K562 (cell line): Measurements from ENCODE around the gene LRRC74B. TPM values are rescaled to one million over a fixed set of nuclear protein-coding genes. Genes with fewer than 3 reads are reported as not detected.
A peak's percentile ranks its signal among the peaks of the same experiment; 100 is the strongest.

Experiments used
- ATAC-seq: fragments of 200-7000 bp; cut with Tn5 transposase; 3 replicates; pipeline ENCODE4 v1.9.1; 2020; ENCODE audit warnings: moderate library complexity
- BruUV-seq: library from RNA; stranded (reverse); fragments of 400-500 nt; replicated peaks from 2 replicates; lab custom pipeline; 2021; lab: Mats Ljungman, UMichigan
- CTCF ChIA-PET: fragments of 300-600 bp; formaldehyde crosslinking; extraction: SDS; loops from one replicate; lab custom pipeline; 2021; ENCODE audit warnings: low intra/inter-chr PET ratio; lab: Yijun Ruan, JAX
- POLR2A ChIA-PET: fragments of 300-600, 350-650 bp; sonication (Branson Sonifier 250); formaldehyde crosslinking; extraction: SDS; loops from one replicate; lab custom pipeline; 2021; ENCODE audit warnings: antibody characterized with exemption, inconsistent platforms; lab: Yijun Ruan, JAX
- DNase-seq, 4 experiments: peaks; one replicate each; pipeline versions ENCODE4 v3.0.0 to v3.0.0-alpha.2; 2011 to 2018; ENCODE audit warnings: low spot score in 3 of 4, mixed read lengths in 3 of 4; ENCODE audit errors: extremely low read depth in 1 of 4
- FAIRE-seq: peaks from 2 replicates; lab custom pipeline; 2011; peaks lifted over from hg19 to GRCh38; lab: Jason Lieb, UNC
- H2AFZ ChIP-seq: 2 replicates; pipeline ENCODE4 v1.6.0; 2011; ENCODE audit warnings: low read depth, low read length, control low read depth, inconsistent platforms
- H3K27ac ChIP-seq: fragments of 200-600 bp; 3 replicates; pipeline ENCODE4 v1.8.0; 2011; ENCODE audit warnings: low read depth, mild to moderate bottlenecking, control low read depth, inconsistent platforms, low read length, moderate library complexity, mixed read lengths; ENCODE audit errors: extremely low read depth
- H3K27me3 ChIP-seq, 2 experiments: fragments of 300-600 bp in 1 of 2; 2 replicates in 1 of 2; 3 replicates in 1 of 2; pipeline versions ENCODE4 v1.6.0 to v1.8.0; 2011; ENCODE audit warnings: inconsistent platforms in 2 of 2, low read length in 2 of 2, mild to moderate bottlenecking in 1 of 2, mixed read lengths in 1 of 2, moderate library complexity in 1 of 2; ENCODE audit not compliant: control insufficient read depth in 2 of 2, insufficient read depth in 2 of 2
- H3K36me3 ChIP-seq: fragments of 300-600 bp; 3 replicates; pipeline ENCODE4 v1.8.0; 2011; ENCODE audit warnings: mild to moderate bottlenecking, low read length, inconsistent platforms; ENCODE audit not compliant: control insufficient read depth, insufficient read depth
- H3K4me1 ChIP-seq, 2 experiments: fragments of 200-600 bp in 1 of 2; replicated peaks in 1 of 2; 2 replicates in 1 of 2; 3 replicates in 1 of 2; pipeline versions ENCODE4 v1.5.1 to v1.8.0; 2011; ENCODE audit warnings: inconsistent platforms in 2 of 2, low read length in 2 of 2, mild to moderate bottlenecking in 1 of 2, mixed read lengths in 1 of 2, moderate library complexity in 1 of 2; ENCODE audit not compliant: control insufficient read depth in 2 of 2, insufficient read depth in 2 of 2
- H3K4me2 ChIP-seq: 2 replicates; pipeline ENCODE4 v1.6.1; 2011; ENCODE audit warnings: low read length, control low read depth, inconsistent platforms, mixed read lengths; ENCODE audit not compliant: insufficient read depth
- H3K4me3 ChIP-seq: fragments of 200-600 bp; sonication (generic), shearing (Covaris generic); 2 replicates; pipeline ENCODE4 v1.5.1; 2016; ENCODE audit warnings: control low read depth, inconsistent platforms
- H3K79me2 ChIP-seq: fragments of 200-600 bp; 3 replicates; pipeline ENCODE4 v1.8.0; 2011; ENCODE audit warnings: low read length, inconsistent platforms; ENCODE audit not compliant: control insufficient read depth, insufficient read depth
- H3K9ac ChIP-seq, 2 experiments: 2 replicates each; pipeline versions ENCODE4 v1.6.0 to v1.6.1; 2011; ENCODE audit warnings: low read depth in 2 of 2, low read length in 2 of 2, control low read depth in 1 of 2, inconsistent platforms in 1 of 2, mild to moderate bottlenecking in 1 of 2, mixed read lengths in 1 of 2; ENCODE audit not compliant: insufficient read depth in 1 of 2
- H3K9me1 ChIP-seq: one replicate; pipeline ENCODE4 v1.6.0; 2011; ENCODE audit warnings: inconsistent platforms, mild to moderate bottlenecking, low read length, moderate library complexity; ENCODE audit not compliant: control insufficient read depth, insufficient read depth
- H3K9me3 ChIP-seq: replicated peaks from 2 replicates; pipeline ENCODE4 v1.5.1; 2011; ENCODE audit warnings: low read depth, low read length, inconsistent platforms; ENCODE audit not compliant: control insufficient read depth, insufficient read depth
- H4K20me1 ChIP-seq: replicated peaks from 2 replicates; pipeline ENCODE4 v1.6.1; 2011; ENCODE audit warnings: low read length, inconsistent platforms, mixed read lengths; ENCODE audit not compliant: control insufficient read depth, insufficient read depth
- KDM5B ChIP-seq: fragments of 200-600 bp; sonication (generic); IDR thresholded peaks from 2 replicates; pipeline ENCODE4 v1.6.1; 2012; ENCODE audit warnings: low read depth, mild to moderate bottlenecking, moderate library complexity, low read length, control low read depth, inconsistent platforms; ENCODE audit not compliant: insufficient replicate concordance
- POLR2G ChIP-seq: fragments of 200-400 bp; formaldehyde crosslinking; IDR thresholded peaks from 2 replicates; pipeline ENCODE4 v1.6.1; 2017; ENCODE audit warnings: low read depth, mild to moderate bottlenecking, antibody characterized with exemption, low read length, moderate library complexity
- RBM14 ChIP-seq: fragments of 200-400 bp; formaldehyde crosslinking; IDR thresholded peaks from 2 replicates; pipeline ENCODE4 v1.6.1; 2018; ENCODE audit warnings: low read depth, mild to moderate bottlenecking, low read length, moderate library complexity, borderline replicate concordance; ENCODE audit not compliant: insufficient read depth
- TBP ChIP-seq: optimal IDR thresholded peaks from 2 replicates; pipeline ENCODE3; 2011; ENCODE audit warnings: low read depth, low read length, improper control_type of control experiment
- TEAD1 ChIP-seq, 2 experiments: fragments of 450-650 bp in 1 of 2; sonication (generic) in 1 of 2; formaldehyde crosslinking; IDR thresholded peaks; 2 replicates each; pipeline versions ENCODE4 v1.4.0 to v1.8.0; 2020 to 2022; ENCODE audit warnings: mild to moderate bottlenecking in 2 of 2, missing genetic modification reagents in 1 of 2
- XRCC3 ChIP-seq: fragments of 450-650 bp; IDR thresholded peaks from 2 replicates; pipeline ENCODE4 v1.6.1; 2017; ENCODE audit warnings: mild to moderate bottlenecking, moderate library complexity
- ZNF184 ChIP-seq: sonication (generic); formaldehyde crosslinking; IDR thresholded peaks from 2 replicates; pipeline ENCODE4 v1.5.0; 2020; ENCODE audit warnings: missing genetic modification reagents
- ZNF583 ChIP-seq: fragments of 250-450 bp; sonication (Bioruptor Pico); IDR thresholded peaks from 2 replicates; pipeline ENCODE4 v1.4.0; 2020
- WGBS: fragments of 100-300 bp; shearing (Covaris generic); methylation state at CpG from one replicate; pipeline ENCODE4 v1.1.6; 2016; ENCODE audit warnings: low coverage, mixed read lengths; ENCODE audit not compliant: insufficient coverage; ENCODE audit errors: missing lambda C conversion rate; 5-methylcytosine and 5-hydroxymethylcytosine counted together
- in situ Hi-C: fragments of 300-500 bp; cut with MboI; formaldehyde crosslinking; loops from 4 replicates; pipeline ENCODE4 v1.15.0; 2018; ENCODE audit warnings: inconsistent platforms, mixed read lengths
- intact Hi-C: fragments of 100-400 bp; cut with micrococcal nuclease; formaldehyde crosslinking; loops from 2 replicates; pipeline ENCODE4 v1.14.2; 2022
- polyA plus RNA-seq, 8 experiments: library from polyadenylated mRNA; depleted of rRNA in 4 of 8; stranded (reverse) in 5 of 8; unstranded in 3 of 8; fragments of >200 nt; fragmentation: Nextera tagmentation in 2 of 8; fragmentation: Illumina TruSeq in 1 of 8; extraction: Ambion mirVana in 2 of 8; extraction: Trizol in 1 of 8; gene quantifications; 2 replicates each; pipeline versions ENCODE4 v1.2.1 to v1.2.3, GENCODE V29; 2011 to 2014; ENCODE audit warnings: inconsistent platforms in 1 of 8, missing spikeins in 1 of 8
- total RNA-seq, 7 experiments: library from RNA; depleted of rRNA in 6 of 7; stranded (reverse); fragments of >200 nt in 6 of 7; fragmentation: Illumina TruSeq in 2 of 7; extraction: Trizol in 2 of 7; gene quantifications; 2 replicates each; pipeline versions ENCODE4 v1.2.1 to v1.2.3, GENCODE V29; 2011 to 2021; ENCODE audit warnings: low replicate concordance in 1 of 7
- TF ChIP-seq, protein P1 (sequence below), 2 experiments: IDR thresholded peaks; 2 replicates each; pipeline ENCODE4 v1.6.1; 2012; ENCODE audit warnings: improper control_type of control experiment in 2 of 2, low read depth in 2 of 2, low read length in 2 of 2, borderline replicate concordance in 1 of 2
- TF ChIP-seq, protein P2 (sequence below): fragments of 450-650 bp; IDR thresholded peaks from 2 replicates; pipeline ENCODE4 v1.6.1; 2016
- TF ChIP-seq, protein P3 (sequence below): sonication (generic); formaldehyde crosslinking; IDR thresholded peaks from 2 replicates; pipeline ENCODE4 v1.8.0; 2022; ENCODE audit warnings: mild to moderate bottlenecking, missing genetic modification reagents
- TF ChIP-seq, protein P4 (sequence below): sonication (generic); formaldehyde crosslinking; IDR thresholded peaks from 2 replicates; pipeline ENCODE4 v1.8.0; 2022; ENCODE audit warnings: mild to moderate bottlenecking, missing genetic modification reagents

LRRC74B gene
- total and polyA plus RNA-seq, 9 of the 15 experiments (the other 6 are each of a cell fraction or from before 2014, with no cell fraction given), result not detected

DNA sequence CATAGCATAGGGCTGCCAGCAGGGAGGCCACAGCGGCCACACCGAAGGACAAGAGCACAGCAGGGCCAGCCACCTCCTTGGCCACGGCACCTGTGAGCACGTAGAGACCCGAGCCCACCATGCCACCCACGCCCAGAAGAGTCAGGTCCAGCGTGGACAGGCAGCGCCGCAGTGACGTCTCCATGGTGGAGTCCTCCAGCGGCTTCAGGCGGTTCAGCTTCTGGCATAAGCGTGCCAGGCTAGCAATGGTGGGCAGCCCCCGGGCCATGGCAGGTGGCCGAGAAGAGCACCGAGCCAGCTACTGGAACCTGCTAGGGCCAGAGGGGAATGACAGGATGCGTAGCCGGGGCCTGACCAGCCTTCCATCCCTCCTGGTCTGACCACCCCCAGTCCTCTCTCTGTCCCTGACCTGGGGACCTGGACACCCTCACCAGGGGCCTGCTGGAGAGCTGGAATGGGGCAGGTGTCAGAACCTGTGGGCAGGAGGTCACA, 14.2 kb upstream of the LRRC74B start:
- Histone ChIP-seq H3K4me1 (peaks cover 0 to 47% of the 10 kb centered on the region in 2 experiments; a peak in 4 of 5 replicates), H3K27me3 (peaks cover 39 to 68% of the 10 kb centered on the region in 2 experiments; a peak in 4 of 5 replicates), H3K9me1 (peaks cover 4% of the 10 kb centered on the region), H3K27ac (no peak overlapping the region), H2AFZ (no peak overlapping the region), H4K20me1 (peaks cover 38% of the 10 kb centered on the region), H3K4me2 (no peak overlapping the region), H3K9me3 (no peaks in the 10 kb centered on the region), H3K4me3 (no peak overlapping the region), H3K36me3 (no peaks in the 10 kb centered on the region), H3K9ac (peak overlapping the region in 1 of 2 experiments; percentile 5; a peak in 1 of 4 replicates), H3K79me2 (no peaks in the 10 kb centered on the region)
- DNase-seq (no peak), ATAC-seq (no peak), FAIRE-seq (no peak)
- no TSS peak for BruUV-seq
- in situ Hi-C loops, result no loop called here
- POLR2A ChIA-PET, result interaction anchor here (0.6 to 10.2 kb wide), 4 partner anchors 11 to 102 kb away, joined by 3 to 120 read pairs (median 49); partner anchors contain the start of genes LRRC74B, P2RX6 and THAP7
- CTCF ChIA-PET, result no interaction called here
- WGBS, result 28% methylated on average over 18 of the region's 18 CpGs
- intact Hi-C loops, result loop anchor here (2.0 kb wide), 1 partner anchor 13 kb away; the partner anchor contains the start of gene LRRC74B
- TF ChIP-seq POLR2G (peak; percentile 54), KDM5B (peak; percentile 39), RBM14 (0 out of 2 replicates have a peak, but pooled peaks have one; percentile 49), XRCC3 (no peak), TEAD1 (CRISPR knock-in tag; IDR thresholded peaks at IDR 0.05) (peak in 1 of 2 experiments; percentile 52; a peak in 1 of 4 replicates), ZNF583 (CRISPR knock-in tag) (0 out of 2 replicates have a peak, but pooled peaks have one; percentile 1), ZNF184 (peak; percentile 3; the same call in 1 of the 2 replicates), TBP (peak; percentile 14)
- TF ChIP-seq, protein P1, sequence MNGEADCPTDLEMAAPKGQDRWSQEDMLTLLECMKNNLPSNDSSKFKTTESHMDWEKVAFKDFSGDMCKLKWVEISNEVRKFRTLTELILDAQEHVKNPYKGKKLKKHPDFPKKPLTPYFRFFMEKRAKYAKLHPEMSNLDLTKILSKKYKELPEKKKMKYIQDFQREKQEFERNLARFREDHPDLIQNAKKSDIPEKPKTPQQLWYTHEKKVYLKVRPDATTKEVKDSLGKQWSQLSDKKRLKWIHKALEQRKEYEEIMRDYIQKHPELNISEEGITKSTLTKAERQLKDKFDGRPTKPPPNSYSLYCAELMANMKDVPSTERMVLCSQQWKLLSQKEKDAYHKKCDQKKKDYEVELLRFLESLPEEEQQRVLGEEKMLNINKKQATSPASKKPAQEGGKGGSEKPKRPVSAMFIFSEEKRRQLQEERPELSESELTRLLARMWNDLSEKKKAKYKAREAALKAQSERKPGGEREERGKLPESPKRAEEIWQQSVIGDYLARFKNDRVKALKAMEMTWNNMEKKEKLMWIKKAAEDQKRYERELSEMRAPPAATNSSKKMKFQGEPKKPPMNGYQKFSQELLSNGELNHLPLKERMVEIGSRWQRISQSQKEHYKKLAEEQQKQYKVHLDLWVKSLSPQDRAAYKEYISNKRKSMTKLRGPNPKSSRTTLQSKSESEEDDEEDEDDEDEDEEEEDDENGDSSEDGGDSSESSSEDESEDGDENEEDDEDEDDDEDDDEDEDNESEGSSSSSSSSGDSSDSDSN (IDR thresholded peaks at IDR 0.05; ENCODE audit: borderline replicate concordance in 1 of 2, low read depth in 2 of 2, low read length in 2 of 2), result 0 out of 4 replicates have a peak, but pooled peaks of 1 of the 2 experiments have one; percentile 18
- TF ChIP-seq, protein P2, sequence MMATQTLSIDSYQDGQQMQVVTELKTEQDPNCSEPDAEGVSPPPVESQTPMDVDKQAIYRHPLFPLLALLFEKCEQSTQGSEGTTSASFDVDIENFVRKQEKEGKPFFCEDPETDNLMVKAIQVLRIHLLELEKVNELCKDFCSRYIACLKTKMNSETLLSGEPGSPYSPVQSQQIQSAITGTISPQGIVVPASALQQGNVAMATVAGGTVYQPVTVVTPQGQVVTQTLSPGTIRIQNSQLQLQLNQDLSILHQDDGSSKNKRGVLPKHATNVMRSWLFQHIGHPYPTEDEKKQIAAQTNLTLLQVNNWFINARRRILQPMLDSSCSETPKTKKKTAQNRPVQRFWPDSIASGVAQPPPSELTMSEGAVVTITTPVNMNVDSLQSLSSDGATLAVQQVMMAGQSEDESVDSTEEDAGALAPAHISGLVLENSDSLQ, result no peak
- TF ChIP-seq, protein P3, sequence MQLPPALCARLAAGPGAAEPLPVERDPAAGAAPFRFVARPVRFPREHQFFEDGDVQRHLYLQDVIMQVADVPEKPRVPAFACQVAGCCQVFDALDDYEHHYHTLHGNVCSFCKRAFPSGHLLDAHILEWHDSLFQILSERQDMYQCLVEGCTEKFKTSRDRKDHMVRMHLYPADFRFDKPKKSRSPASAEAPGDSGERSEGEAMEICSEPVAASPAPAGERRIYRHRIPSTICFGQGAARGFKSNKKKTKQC (CRISPR knock-in tag), result peak; percentile 76
- TF ChIP-seq, protein P4, sequence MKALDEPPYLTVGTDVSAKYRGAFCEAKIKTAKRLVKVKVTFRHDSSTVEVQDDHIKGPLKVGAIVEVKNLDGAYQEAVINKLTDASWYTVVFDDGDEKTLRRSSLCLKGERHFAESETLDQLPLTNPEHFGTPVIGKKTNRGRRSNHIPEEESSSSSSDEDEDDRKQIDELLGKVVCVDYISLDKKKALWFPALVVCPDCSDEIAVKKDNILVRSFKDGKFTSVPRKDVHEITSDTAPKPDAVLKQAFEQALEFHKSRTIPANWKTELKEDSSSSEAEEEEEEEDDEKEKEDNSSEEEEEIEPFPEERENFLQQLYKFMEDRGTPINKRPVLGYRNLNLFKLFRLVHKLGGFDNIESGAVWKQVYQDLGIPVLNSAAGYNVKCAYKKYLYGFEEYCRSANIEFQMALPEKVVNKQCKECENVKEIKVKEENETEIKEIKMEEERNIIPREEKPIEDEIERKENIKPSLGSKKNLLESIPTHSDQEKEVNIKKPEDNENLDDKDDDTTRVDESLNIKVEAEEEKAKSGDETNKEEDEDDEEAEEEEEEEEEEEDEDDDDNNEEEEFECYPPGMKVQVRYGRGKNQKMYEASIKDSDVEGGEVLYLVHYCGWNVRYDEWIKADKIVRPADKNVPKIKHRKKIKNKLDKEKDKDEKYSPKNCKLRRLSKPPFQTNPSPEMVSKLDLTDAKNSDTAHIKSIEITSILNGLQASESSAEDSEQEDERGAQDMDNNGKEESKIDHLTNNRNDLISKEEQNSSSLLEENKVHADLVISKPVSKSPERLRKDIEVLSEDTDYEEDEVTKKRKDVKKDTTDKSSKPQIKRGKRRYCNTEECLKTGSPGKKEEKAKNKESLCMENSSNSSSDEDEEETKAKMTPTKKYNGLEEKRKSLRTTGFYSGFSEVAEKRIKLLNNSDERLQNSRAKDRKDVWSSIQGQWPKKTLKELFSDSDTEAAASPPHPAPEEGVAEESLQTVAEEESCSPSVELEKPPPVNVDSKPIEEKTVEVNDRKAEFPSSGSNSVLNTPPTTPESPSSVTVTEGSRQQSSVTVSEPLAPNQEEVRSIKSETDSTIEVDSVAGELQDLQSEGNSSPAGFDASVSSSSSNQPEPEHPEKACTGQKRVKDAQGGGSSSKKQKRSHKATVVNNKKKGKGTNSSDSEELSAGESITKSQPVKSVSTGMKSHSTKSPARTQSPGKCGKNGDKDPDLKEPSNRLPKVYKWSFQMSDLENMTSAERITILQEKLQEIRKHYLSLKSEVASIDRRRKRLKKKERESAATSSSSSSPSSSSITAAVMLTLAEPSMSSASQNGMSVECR (CRISPR knock-in tag), result 0 out of 2 replicates have a peak, but pooled peaks have one; percentile 66
